ENCODE data around the gene SDHD. TPM values are rescaled to one million over a fixed set of nuclear protein-coding genes. Genes with fewer than 3 reads are reported as not detected.
"Not testable (repeated sequence)": the region's sequence is repeated elsewhere in the genome, so short reads cannot be mapped to it uniquely, and the experiment has no call there.

SDHD gene
- 100 to 1,000 TPM in 2 of 4 donors, 10 to 100 TPM in 2; 84.7 to 157 (median 104) TPM for total RNA-seq

- Histone ChIP-seq H3K36me3 (no peaks in the 10 kb centered on the region), H3K4me3 (peak within 1 kb of the TSS; percentile 75 to 93), H3K4me1 (peaks cover 0 to 4% of the 10 kb centered on the region in 2 donors), H3K27ac (peak within 1 kb of the TSS; percentile 76 to 83), H3K27me3 (no peaks in the 10 kb centered on the region), H3K9me3 (no peaks in the 10 kb centered on the region)
- peak; percentile 96 for DNase-seq
- TF ChIP-seq POLR2A (IDR thresholded peaks at IDR 0.05) = peak; percentile 42 to 44
- TF ChIP-seq, protein P1, sequence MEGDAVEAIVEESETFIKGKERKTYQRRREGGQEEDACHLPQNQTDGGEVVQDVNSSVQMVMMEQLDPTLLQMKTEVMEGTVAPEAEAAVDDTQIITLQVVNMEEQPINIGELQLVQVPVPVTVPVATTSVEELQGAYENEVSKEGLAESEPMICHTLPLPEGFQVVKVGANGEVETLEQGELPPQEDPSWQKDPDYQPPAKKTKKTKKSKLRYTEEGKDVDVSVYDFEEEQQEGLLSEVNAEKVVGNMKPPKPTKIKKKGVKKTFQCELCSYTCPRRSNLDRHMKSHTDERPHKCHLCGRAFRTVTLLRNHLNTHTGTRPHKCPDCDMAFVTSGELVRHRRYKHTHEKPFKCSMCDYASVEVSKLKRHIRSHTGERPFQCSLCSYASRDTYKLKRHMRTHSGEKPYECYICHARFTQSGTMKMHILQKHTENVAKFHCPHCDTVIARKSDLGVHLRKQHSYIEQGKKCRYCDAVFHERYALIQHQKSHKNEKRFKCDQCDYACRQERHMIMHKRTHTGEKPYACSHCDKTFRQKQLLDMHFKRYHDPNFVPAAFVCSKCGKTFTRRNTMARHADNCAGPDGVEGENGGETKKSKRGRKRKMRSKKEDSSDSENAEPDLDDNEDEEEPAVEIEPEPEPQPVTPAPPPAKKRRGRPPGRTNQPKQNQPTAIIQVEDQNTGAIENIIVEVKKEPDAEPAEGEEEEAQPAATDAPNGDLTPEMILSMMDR (IDR thresholded peaks at IDR 0.05) = peak; percentile 16 to 47 (median 25)
- intact Hi-C loops (cut with DNase I; ENCODE audit: low total_unique reads) = loop anchor here (10.0 kb wide), 1 partner anchor 212 kb away; the partner anchor contains the start of genes ALG9, CFAP68 and FDXACB1
Measured at GRCh38 chr11:112086422-112087191, at the start of gene SDHD, which contains the start of gene TIMM8B. Gene SDHD, plus strand, starts transcription at chr11:112086873. Its CDS starts 35 bp downstream, at chr11:112086908. Gene TIMM8B, minus strand, starts transcription at chr11:112086756. Its CDS starts 33 bp downstream, at chr11:112086723.

- Histone ChIP-seq H3K4me1 (no peaks in the 10 kb centered on the region), H3K4me3 (no peak overlapping the region), H3K27me3 (no peaks in the 10 kb centered on the region), H3K36me3 (no peaks in the 10 kb centered on the region), H3K27ac (no peak overlapping the region), H3K9me3 (no peaks in the 10 kb centered on the region)
- DNase-seq = no peak
- intact Hi-C loops (cut with DNase I; ENCODE audit: low total_unique reads) = no loop called here
- TF ChIP-seq POLR2A (IDR thresholded peaks at IDR 0.05) = no peak
- TF ChIP-seq, protein P1 (IDR thresholded peaks at IDR 0.05) = no peak
Measured at GRCh38 chr11:112037527-112037926, 49.1 kb upstream of the SDHD start.

DNA sequence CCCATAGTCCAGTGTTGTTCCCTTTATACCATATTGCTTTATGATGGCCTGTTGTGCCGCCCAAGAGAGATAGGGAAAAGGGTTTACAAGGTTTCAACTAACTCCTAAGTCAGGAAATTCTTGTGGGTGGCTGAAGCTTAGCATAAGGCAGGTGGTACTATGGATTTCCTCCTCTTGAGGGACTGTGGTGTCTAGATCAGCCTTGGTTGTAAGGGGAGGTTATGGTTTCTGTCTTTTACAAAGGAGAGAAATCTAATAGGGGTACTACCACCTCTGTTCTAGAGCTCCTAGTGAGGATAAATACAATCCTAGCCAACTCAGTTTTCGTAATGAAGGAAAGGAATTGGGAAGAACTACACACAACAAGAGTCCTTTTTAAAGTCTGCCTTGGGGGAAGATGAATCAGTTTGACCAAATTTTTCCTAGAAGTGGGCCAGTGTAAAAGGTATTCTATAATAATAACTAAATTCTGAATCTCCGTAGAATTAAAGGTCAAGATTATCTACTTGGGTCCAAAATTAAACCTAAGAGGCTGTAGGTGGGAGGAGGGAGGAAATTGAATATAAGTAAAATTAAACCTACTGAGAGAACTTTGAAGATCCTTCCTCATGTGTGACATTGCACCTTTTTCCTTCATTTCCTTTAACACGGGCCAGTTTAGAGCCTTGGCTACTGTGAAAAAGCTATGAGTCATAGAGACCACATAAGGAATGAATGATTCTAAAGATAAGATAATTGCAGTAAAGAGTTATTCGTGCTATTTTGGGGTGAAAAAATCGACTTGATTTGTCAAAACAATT, 44.3 kb upstream of the SDHD start:
- Histone ChIP-seq H3K27ac (no peak overlapping the region), H3K9me3 (no peaks in the 10 kb centered on the region), H3K4me3 (no peak overlapping the region), H3K36me3 (no peaks in the 10 kb centered on the region), H3K27me3 (no peaks in the 10 kb centered on the region), H3K4me1 (no peaks in the 10 kb centered on the region)
- no peak for TF ChIP-seq POLR2A (IDR thresholded peaks at IDR 0.05)
- TF ChIP-seq, protein P1 (IDR thresholded peaks at IDR 0.05) = no peak
- no peak for DNase-seq
- intact Hi-C loops (cut with DNase I; ENCODE audit: low total_unique reads) = no loop called here

- H3K4me3 ChIP-seq = no peak overlapping the region
- intact Hi-C loops (cut with DNase I; ENCODE audit: low total_unique reads) = no loop called here
- H3K4me1 ChIP-seq = no peaks in the 10 kb centered on the region
- H3K27me3 ChIP-seq = no peaks in the 10 kb centered on the region
- H3K36me3 ChIP-seq = no peaks in the 10 kb centered on the region
- H3K9me3 ChIP-seq = no peaks in the 10 kb centered on the region
- no peak for TF ChIP-seq POLR2A (IDR thresholded peaks at IDR 0.05)
- TF ChIP-seq, protein P1 (IDR thresholded peaks at IDR 0.05) = no peak
- no peak overlapping the region for H3K27ac ChIP-seq
- no peak for DNase-seq
Measured at GRCh38 chr11:112042961-112043304, 43.7 kb upstream of the SDHD start.

DNA sequence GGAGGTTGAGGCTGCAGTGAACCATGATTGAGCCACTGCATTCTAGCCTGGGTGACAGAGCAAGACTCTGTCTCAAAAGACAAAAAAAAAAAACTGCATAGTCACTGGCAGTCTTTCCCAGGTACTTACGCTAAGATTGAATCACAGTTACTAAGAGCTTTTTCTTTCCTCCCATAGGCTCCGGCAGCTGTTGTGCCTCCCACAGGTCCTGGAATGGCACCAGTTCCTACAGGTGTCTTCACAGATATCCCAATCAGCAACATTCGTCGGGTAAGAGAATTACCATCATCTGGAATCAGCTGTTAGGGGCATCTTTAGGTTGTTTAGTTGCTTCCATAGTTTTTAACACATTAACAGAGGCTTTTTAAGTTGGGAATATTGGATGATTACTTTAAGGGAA, 41.7 kb upstream of the SDHD start:
- Histone ChIP-seq H3K9me3 (no peaks in the 10 kb centered on the region), H3K27me3 (no peaks in the 10 kb centered on the region), H3K4me1 (no peaks in the 10 kb centered on the region), H3K36me3 (no peaks in the 10 kb centered on the region), H3K27ac (no peak overlapping the region), H3K4me3 (no peak overlapping the region)
- intact Hi-C loops (cut with DNase I; ENCODE audit: low total_unique reads) = no loop called here
- no peak for DNase-seq
- no peak for TF ChIP-seq POLR2A (IDR thresholded peaks at IDR 0.05)
- TF ChIP-seq, protein P1 (IDR thresholded peaks at IDR 0.05) = no peak

DNA sequence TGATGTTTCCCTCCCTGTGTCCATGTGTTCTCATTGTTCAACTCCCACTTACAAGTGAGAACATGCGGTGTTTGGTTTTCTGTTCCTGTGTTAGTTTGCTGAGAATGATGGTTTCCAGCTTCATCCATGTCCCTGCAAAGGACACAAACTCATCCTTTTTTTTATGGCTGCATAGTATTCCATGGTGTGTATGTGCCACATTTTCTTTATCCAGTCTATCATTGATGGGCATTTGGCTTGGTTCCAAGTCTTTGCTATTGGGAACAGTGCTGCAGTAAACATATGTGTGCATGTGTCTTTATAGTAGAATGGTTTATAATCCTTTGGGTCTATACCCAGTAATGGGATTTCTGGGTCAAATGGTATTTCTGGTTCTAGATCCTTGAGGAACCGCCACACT, 40.0 kb upstream of the SDHD start:
- H3K27ac ChIP-seq, DNase-seq, H3K36me3 ChIP-seq: not testable (repeated sequence)

DNA sequence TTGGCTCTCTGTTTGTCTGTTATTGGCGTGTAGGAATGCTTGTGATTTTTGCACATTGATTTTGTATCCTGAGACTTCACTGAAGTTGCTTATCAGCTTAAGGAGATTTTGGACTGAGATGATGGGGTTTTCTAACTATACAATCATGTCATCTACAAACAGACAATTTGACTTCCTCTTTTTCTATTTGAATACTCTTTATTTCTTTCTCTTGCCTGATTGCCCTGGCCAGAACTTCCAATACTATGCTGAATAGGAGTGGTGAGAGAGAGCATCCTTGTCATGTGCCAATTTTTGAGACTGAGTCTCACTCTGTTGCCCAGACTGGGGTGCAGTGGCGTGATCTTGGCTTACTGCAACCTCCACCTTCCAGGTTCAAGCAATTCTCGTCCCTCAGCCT, 38.4 kb upstream of the SDHD start:
- H3K9me3 ChIP-seq; DNase-seq; H3K27ac ChIP-seq; H3K36me3 ChIP-seq; H3K4me3 ChIP-seq; intact Hi-C loops (cut with DNase I; ENCODE audit: low total_unique reads); H3K27me3 ChIP-seq; H3K4me1 ChIP-seq: not testable (repeated sequence)

More for the DNA sequence above, 40.0 kb upstream of the SDHD start:
- H3K4me3 ChIP-seq; intact Hi-C loops (cut with DNase I; ENCODE audit: low total_unique reads); H3K4me1 ChIP-seq; H3K9me3 ChIP-seq; H3K27me3 ChIP-seq: not testable (repeated sequence)
